ENCODE measurements around the gene CHST8.

The CHST8 gene

GRCh38 chr19:33752945-33753344 lies 131.2 kb downstream of the CHST8 start:
- TF ChIP-seq, protein P1, sequence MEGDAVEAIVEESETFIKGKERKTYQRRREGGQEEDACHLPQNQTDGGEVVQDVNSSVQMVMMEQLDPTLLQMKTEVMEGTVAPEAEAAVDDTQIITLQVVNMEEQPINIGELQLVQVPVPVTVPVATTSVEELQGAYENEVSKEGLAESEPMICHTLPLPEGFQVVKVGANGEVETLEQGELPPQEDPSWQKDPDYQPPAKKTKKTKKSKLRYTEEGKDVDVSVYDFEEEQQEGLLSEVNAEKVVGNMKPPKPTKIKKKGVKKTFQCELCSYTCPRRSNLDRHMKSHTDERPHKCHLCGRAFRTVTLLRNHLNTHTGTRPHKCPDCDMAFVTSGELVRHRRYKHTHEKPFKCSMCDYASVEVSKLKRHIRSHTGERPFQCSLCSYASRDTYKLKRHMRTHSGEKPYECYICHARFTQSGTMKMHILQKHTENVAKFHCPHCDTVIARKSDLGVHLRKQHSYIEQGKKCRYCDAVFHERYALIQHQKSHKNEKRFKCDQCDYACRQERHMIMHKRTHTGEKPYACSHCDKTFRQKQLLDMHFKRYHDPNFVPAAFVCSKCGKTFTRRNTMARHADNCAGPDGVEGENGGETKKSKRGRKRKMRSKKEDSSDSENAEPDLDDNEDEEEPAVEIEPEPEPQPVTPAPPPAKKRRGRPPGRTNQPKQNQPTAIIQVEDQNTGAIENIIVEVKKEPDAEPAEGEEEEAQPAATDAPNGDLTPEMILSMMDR (IDR thresholded peaks at IDR 0.05; ENCODE audit: low read depth, low read length, missing control alignments) = no peak
- no peak overlapping the region for H3K4me3 ChIP-seq (ENCODE audit: low read depth, low read length)
- no peak for DNase-seq (ENCODE audit: low read depth)

GRCh38 chr19:33754361-33754760 lies 132.6 kb downstream of the CHST8 start:
- TF ChIP-seq, protein P1 (IDR thresholded peaks at IDR 0.05; ENCODE audit: low read depth, low read length, missing control alignments) = no peak
- no peak overlapping the region for H3K4me3 ChIP-seq (ENCODE audit: low read depth, low read length)
- no peak for DNase-seq (ENCODE audit: low read depth)

DNA sequence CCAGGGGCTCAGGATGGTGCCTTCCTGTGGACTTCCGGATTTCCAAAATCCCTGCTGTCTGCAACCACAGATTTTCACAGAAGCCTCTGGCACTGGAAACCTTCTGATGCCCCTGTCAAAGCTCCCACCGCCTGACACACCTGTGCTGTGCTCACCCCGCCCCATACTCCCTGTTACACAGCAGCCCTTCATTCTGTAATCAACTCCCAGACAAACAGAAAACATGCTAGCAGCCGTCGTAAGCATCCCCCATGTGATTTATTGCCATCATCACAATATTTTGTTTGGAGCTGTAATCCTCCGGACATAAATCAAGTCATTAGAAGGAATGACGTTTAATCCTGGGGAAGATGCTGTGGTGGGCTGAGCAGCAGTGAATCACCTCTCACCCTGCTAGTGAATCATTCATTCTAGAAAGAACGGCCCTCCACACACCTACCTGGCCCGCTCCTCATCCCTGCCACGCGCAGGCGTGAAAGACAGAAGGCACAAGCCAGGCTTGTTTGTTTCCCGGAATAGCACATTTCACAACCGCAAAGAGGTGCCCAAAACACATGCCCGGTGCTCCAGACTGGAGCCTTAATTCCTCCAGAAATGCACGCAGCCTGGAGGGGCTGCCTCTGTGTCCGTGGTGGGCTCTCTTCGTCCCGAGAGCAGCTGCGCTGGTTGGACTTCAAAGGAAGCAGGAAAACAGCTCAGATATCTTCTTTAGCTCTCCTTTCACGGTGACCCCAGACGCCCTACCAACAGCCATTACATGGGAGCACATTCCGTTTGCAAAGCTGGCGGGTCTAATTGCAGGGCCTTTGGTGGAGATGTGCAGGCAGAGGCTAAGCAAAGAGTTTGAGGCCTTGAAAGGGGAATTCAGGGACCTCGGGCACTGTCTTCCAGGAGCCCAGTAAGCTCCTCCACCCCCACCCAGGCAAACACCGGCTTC lies 133.6 kb downstream of the CHST8 start:
- H3K4me3 ChIP-seq (ENCODE audit: low read depth, low read length) = no peak overlapping the region
- no peak for DNase-seq (ENCODE audit: low read depth)
- TF ChIP-seq, protein P1 (IDR thresholded peaks at IDR 0.05; ENCODE audit: low read depth, low read length, missing control alignments) = no peak

- no peak overlapping the region for H3K4me3 ChIP-seq (ENCODE audit: low read depth, low read length)
- DNase-seq (ENCODE audit: low read depth) = no peak
- TF ChIP-seq, protein P1 (IDR thresholded peaks at IDR 0.05; ENCODE audit: low read depth, low read length, missing control alignments) = no peak
Observed at GRCh38 chr19:33756177-33756576, 134.4 kb downstream of the CHST8 start.

- no peak for DNase-seq (ENCODE audit: low read depth)
- H3K4me3 ChIP-seq (ENCODE audit: low read depth, low read length) = no peak overlapping the region
- TF ChIP-seq, protein P1 (IDR thresholded peaks at IDR 0.05; ENCODE audit: low read depth, low read length, missing control alignments) = no peak
Observed at GRCh38 chr19:33758541-33759013, 136.8 kb downstream of the CHST8 start.

DNA sequence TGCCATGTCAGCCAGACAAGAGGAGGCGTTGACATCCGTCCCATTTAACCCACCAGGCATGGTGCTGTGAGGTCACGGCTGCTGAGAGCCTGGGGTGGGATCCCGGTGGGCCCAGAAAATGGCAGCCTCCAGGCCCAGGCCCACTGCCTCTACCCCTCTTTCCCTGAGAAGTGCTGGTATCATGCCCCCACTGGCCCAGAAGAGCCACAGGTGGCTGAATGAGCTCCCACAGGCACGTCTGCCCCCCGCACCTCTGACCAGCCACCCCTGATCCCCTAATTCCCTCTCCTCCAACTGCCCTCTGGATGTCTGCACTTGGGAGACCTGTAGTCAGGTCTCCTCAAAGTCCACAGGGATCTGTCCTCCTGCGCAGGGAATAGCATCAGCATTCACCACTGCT lies 137.6 kb downstream of the CHST8 start:
- TF ChIP-seq, protein P1 (IDR thresholded peaks at IDR 0.05; ENCODE audit: low read depth, low read length, missing control alignments) = no peak
- H3K4me3 ChIP-seq (ENCODE audit: low read depth, low read length) = no peak overlapping the region
- no peak for DNase-seq (ENCODE audit: low read depth)
